ENCODE data around the gene OMP.

- TF ChIP-seq CTCF (IDR thresholded peaks at IDR 0.05; ENCODE audit: low read length), result no peak
- no peak for TF ChIP-seq EZH2phosphoT487 (IDR thresholded peaks at IDR 0.05; ENCODE audit: low read length)
- TF ChIP-seq EZH2 (optimal IDR thresholded peaks at IDR 0.05; ENCODE audit: low read depth, low read length), result no peak
These were observed at the start of gene OMP for GRCh38 chr11:77102246-77103210.

Measured in MM.1S (cell line).